ACC112 (cell line): Measurements from ENCODE around the gene APOBEC4.
A peak's percentile ranks its signal among the peaks of the same experiment; 100 is the strongest.

Experiments
- H2AFZ ChIP-seq: fragments of 200-600 bp; sonication (generic); one replicate; pipeline ENCODE4 v1.6.0; 2017; ENCODE audit warnings: antibody characterized with exemption, low read length; ENCODE audit not compliant: unreplicated experiment
- H3K27ac ChIP-seq: fragments of 200-600 bp; sonication (generic); 2 replicates; pipeline ENCODE4 v1.5.1; 2014; ENCODE audit warnings: low read depth, mild to moderate bottlenecking, antibody characterized with exemption, low read length, moderate library complexity
- H3K27me3 ChIP-seq: fragments of 200-600 bp; sonication (generic); 2 replicates; pipeline ENCODE4 v1.6.1; 2014; ENCODE audit warnings: mild to moderate bottlenecking, antibody characterized with exemption, low read length, moderate library complexity, mixed read lengths; ENCODE audit not compliant: insufficient read depth
- H3K36me3 ChIP-seq: fragments of 200-600 bp; sonication (generic); 2 replicates; pipeline ENCODE4 v1.6.1; 2016; ENCODE audit warnings: mild to moderate bottlenecking, antibody characterized with exemption, low read length, moderate library complexity, mixed read lengths; ENCODE audit not compliant: insufficient read depth
- H3K4me1 ChIP-seq: fragments of 200-600 bp; sonication (generic); one replicate; pipeline ENCODE4 v1.6.1; 2016; ENCODE audit warnings: low read length, mixed read lengths; ENCODE audit not compliant: insufficient read depth, unreplicated experiment, control insufficient read depth
- H3K4me3 ChIP-seq: fragments of 200-600 bp; sonication (generic); 2 replicates; pipeline ENCODE4 v1.5.1; 2014; ENCODE audit warnings: mild to moderate bottlenecking, low read depth, low read length
- H3K79me2 ChIP-seq: fragments of 200-600 bp; sonication (generic); one replicate; pipeline ENCODE4 v1.6.0; 2016; ENCODE audit warnings: low read length; ENCODE audit not compliant: control insufficient read depth, unreplicated experiment, insufficient read depth

The APOBEC4 gene

DNA sequence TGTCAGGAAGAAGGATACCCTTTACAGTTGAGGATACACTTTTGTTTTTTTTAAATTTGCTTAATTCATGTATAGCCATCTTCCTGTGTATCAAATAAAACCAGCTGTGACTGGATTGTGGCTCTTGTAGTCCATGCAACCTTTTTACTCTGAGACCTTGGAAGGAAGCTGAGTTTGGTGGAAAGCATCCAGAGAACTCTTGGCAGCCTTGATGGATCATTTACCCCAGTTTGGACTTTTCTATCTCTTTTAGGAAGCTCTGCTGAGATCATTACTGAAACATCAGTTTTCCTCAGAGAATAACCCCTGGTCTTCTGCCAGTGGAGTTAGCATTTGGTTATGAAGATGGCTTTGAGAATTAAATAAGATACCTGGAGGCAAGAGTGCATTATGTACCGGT lies 21.2 kb upstream of the APOBEC4 start:
- Histone ChIP-seq H3K4me3 (no peak overlapping the region), H3K36me3 (no peaks in the 10 kb centered on the region; the same call in 1 of the 2 replicates), H3K27ac (no peak overlapping the region), H2AFZ (no peak overlapping the region), H3K4me1 (peaks cover 20% of the 10 kb centered on the region), H3K79me2 (no peaks in the 10 kb centered on the region), H3K27me3 (no peaks in the 10 kb centered on the region)

DNA sequence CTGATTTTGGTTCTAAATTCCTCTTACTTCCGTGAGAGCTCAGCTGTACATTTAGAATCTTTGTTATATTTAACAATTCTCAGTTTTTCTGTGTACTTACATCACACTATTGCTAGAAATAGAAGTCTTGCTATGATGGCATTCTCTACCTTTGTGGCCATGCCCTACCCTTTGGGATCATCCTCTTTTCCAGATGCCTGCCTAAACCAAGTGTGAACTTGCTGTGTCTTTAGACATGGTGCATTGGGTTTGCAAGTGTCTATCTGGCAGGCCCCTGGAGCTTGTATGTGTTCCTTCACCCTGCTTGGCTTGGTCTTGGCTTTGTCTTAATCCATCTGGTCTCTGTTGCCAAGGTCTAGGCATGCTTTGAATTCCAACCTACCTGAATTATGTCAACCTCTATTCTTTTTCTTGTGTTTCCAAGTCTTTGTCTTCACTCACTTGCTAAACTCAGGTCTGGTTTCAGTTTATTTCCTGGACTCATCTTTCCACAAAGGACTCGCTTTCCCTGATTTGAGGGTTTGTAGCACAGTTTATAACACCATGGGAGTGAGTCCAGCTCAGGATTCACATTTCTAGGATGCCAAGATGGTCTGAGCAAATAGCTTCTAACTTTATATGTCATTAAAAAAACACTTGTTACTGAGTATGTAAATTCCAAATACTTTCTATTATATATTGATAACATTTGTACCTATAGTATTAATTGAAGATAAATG lies 20.6 kb upstream of the APOBEC4 start:
- Histone ChIP-seq H3K4me1 (peaks cover 20% of the 10 kb centered on the region), H3K4me3 (no peak overlapping the region), H2AFZ (no peak overlapping the region), H3K36me3 (no peaks in the 10 kb centered on the region; the same call in 1 of the 2 replicates), H3K79me2 (no peaks in the 10 kb centered on the region), H3K27me3 (no peaks in the 10 kb centered on the region), H3K27ac (no peak overlapping the region)

DNA sequence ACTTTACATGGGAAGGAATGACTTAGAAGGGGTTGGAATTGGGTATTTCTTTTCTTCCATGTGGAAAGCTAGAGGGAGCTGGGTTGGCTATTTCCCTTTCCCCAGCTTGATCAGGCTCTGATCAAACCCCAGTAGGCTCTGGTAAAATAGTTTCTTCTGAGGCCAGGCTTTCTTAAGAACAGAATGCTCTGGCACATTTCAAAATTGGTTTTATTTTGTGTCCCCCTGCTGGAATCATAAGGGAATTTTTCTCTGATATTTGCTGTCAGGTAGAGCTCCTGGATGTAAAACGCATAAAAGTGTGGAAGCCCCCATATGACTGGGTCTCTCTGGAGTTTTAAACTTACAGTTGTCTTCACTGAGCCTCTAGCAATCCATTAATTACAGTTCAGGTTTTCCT lies 17.1 kb upstream of the APOBEC4 start:
- H3K4me3 ChIP-seq, result no peak overlapping the region
- no peaks in the 10 kb centered on the region for H3K27me3 ChIP-seq
- H3K4me1 ChIP-seq, result peaks cover 9% of the 10 kb centered on the region
- no peaks in the 10 kb centered on the region; the same call in 1 of the 2 replicates for H3K36me3 ChIP-seq
- H2AFZ ChIP-seq, result no peak overlapping the region
- no peak overlapping the region for H3K27ac ChIP-seq
- no peaks in the 10 kb centered on the region for H3K79me2 ChIP-seq

DNA sequence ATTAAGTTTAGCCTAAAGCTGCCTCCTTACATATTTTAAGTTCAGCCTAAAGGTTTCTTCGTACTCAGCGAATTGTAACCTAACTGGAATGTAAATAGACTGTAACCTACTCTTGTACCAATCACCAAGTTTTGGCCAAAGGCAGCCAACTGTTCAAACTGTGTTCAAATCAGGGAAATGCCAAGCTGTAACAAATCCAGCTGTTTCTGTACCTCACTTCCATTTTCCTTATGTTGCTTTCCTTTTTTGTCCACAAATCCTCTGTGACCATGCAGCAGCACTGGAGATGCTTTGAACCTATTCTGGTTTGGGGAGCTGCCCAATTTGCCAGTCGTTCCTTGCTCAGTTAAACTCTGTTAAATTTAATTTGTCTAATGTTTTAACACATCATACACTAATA lies 3.2 kb upstream of the APOBEC4 start:
- Histone ChIP-seq H3K27ac (no peak overlapping the region), H3K36me3 (no peaks in the 10 kb centered on the region), H3K4me1 (peaks cover 11% of the 10 kb centered on the region), H3K27me3 (no peaks in the 10 kb centered on the region), H3K4me3 (no peak overlapping the region), H2AFZ (peak overlapping the region; percentile 76), H3K79me2 (no peaks in the 10 kb centered on the region)

DNA sequence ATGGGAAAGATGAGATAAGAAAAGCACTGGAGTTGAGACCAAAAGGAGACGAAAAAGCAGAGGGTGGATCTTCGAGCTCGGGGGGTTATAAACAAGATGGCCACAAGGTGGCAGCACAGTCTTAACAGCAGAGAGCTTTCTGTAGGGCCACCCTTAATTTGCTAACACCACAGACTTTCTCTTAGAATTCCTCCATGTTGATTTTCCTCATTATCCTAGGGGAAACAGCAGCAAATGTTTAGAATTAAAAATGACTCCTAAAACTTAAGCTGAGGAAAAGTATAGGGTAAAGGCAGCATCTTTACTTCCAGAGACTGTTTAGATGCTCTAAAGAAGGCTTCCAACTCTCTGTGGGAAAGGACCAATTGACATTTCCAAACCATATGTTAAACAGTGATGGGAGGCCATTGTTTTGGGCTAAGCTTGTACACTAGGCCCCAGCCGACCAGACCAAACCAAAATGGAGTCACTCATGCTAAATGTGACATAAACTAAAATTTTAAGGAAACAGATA lies 2.5 kb upstream of the APOBEC4 start:
- H2AFZ ChIP-seq, result peak overlapping the region; percentile 76
- peaks cover 11% of the 10 kb centered on the region for H3K4me1 ChIP-seq
- no peaks in the 10 kb centered on the region for H3K79me2 ChIP-seq
- H3K36me3 ChIP-seq, result no peaks in the 10 kb centered on the region
- no peaks in the 10 kb centered on the region for H3K27me3 ChIP-seq
- no peak overlapping the region for H3K4me3 ChIP-seq
- H3K27ac ChIP-seq, result no peak overlapping the region

DNA sequence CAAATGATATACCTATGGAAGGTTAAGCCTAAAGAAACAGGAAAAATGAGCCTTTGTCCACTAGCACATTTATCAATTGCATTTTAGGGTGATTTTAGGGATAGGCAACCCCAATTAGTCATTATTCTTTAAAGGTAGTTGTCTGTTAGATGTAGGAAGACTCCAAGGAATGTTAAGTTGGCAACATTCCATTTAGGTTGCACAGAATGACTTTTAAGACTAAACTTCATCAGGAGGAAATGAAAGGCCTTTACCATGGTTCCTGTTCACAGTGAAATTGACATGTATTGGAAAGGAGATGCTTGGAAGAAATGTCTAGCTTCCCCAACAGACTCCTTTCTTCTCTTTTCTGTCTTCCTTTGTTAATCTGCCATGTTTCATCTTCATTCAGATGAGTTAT lies 1.6 kb upstream of the APOBEC4 start:
- no peak overlapping the region for H3K27ac ChIP-seq
- no peaks in the 10 kb centered on the region for H3K79me2 ChIP-seq
- H3K36me3 ChIP-seq, result no peaks in the 10 kb centered on the region
- H3K4me1 ChIP-seq, result peaks cover 11% of the 10 kb centered on the region
- no peak overlapping the region for H3K4me3 ChIP-seq
- no peaks in the 10 kb centered on the region for H3K27me3 ChIP-seq
- no peak overlapping the region for H2AFZ ChIP-seq

DNA sequence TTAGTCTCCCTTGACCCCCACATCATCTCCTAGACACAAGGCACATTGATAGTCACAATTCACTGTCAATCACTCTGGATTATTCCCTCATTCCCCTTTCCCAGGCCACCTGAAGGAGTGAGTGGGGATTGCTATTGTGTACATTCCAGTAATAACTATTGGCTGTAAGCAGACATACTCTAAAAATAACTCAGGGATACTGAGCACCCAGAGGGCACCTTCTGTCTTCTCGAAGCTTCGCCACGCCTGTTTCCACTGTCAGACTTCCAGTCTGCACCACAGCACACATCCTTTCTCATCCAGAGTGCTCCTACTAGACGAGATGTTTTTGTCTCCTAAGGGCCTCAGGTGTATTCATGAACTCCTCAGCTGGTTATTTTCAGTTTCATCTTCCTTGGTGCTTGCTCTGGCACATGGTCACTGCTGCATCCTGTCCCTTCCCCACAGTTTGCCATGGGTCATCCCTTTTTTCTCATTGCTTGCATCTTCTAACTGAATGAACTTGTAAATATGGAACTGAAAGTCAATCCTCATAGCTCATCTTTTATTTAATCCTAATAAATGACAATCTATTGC lies 848 bp upstream of the APOBEC4 start:
- Histone ChIP-seq H3K4me3 (no peak overlapping the region), H3K79me2 (no peaks in the 10 kb centered on the region), H2AFZ (no peak overlapping the region), H3K4me1 (peaks cover 11% of the 10 kb centered on the region), H3K36me3 (no peaks in the 10 kb centered on the region), H3K27me3 (no peaks in the 10 kb centered on the region), H3K27ac (no peak overlapping the region)

DNA sequence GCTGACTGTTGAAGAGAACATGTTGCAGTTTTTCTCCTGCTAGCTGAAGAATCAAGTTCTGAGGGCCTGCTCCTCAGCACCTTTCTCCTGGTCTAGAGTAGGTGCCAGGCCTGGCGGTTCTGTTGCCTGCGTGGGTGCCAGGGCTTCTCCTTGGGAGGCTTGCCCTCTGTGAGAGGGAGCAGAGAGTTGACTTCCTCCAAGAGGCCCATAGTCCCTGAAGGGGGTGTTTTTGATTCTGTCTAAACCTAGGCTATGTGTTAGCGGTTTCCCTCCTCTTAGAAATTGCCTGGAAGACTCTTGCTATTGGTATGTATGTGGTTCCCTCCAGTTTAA lies 312 bp upstream of the APOBEC4 start:
- peaks cover 11% of the 10 kb centered on the region for H3K4me1 ChIP-seq
- no peaks in the 10 kb centered on the region for H3K79me2 ChIP-seq
- no peak overlapping the region for H3K4me3 ChIP-seq
- no peak overlapping the region for H3K27ac ChIP-seq
- H3K36me3 ChIP-seq, result no peaks in the 10 kb centered on the region
- H3K27me3 ChIP-seq, result no peaks in the 10 kb centered on the region
- no peak overlapping the region for H2AFZ ChIP-seq

DNA sequence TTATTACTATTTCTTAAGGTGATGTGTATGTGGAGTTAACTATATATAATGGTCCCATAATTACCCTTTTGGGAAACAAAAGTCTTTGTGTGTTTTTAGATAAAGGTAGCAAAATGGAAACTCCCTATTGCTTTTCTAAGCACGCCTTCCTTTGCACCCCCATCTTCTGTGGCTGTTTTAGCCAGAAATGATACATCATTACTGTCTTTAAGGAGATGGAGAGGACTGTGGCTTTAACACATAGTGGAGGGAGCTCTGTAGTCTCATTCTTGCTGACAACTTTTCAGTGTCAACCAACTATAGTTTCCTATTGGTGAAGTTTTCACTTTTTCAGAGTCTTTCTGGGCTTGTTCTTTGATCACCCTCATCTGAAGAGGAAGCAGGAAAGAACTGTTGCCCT lies 1.0 kb downstream of the APOBEC4 start:
- Histone ChIP-seq H3K36me3 (no peaks in the 10 kb centered on the region), H3K27me3 (no peaks in the 10 kb centered on the region), H3K79me2 (no peaks in the 10 kb centered on the region), H3K27ac (no peak overlapping the region), H3K4me3 (no peak overlapping the region), H2AFZ (no peak overlapping the region), H3K4me1 (peaks cover 11% of the 10 kb centered on the region)

DNA sequence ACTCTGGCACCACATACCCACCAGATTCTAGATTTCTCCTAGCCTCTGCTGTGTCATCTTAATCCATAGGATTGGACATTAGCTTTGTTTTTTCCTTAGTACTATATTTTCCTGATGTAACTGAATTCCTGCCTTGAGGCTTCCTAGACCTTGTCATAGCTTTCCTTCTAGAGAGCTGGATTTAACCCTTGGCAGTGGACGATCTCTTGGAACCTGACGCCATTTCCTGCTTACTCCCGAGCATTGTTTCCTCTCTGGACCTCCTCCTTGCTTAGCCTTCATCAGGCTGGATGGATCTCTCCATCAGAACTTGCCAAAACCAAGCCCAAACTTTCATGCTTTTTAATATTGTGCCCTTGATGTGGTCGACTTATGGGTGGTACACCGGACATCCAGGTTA lies 1.5 kb downstream of the APOBEC4 start:
- Histone ChIP-seq H3K4me1 (peaks cover 11% of the 10 kb centered on the region), H3K27ac (no peak overlapping the region), H3K4me3 (no peak overlapping the region)

DNA sequence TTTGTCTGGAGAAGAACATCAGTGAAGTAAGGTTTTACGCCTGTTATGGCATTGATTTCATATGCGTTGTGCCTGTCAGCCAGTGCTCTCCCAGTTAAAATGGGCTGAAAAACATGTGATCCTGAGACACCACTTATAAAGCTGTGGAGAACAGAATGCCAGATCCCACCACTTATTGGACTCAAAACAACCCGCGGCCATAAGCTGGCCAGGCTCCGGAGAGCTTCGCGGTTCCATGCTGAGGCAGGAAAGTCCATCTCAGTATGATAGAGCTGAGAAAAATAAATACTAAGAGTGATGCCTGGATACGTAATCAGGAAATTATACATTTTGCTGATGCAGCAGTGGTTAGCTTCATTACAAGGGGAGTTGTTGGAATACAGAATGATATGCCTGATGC lies 5.1 kb downstream of the APOBEC4 start:
- Histone ChIP-seq H3K27ac (no peak overlapping the region), H3K4me1 (no peaks in the 10 kb centered on the region), H3K27me3 (no peaks in the 10 kb centered on the region), H3K4me3 (no peak overlapping the region), H2AFZ (no peak overlapping the region), H3K36me3 (no peaks in the 10 kb centered on the region), H3K79me2 (no peaks in the 10 kb centered on the region)

More for the DNA sequence above, 1.5 kb downstream of the APOBEC4 start:
- no peak overlapping the region for H2AFZ ChIP-seq
- H3K79me2 ChIP-seq, result no peaks in the 10 kb centered on the region
- H3K36me3 ChIP-seq, result no peaks in the 10 kb centered on the region
- H3K27me3 ChIP-seq, result no peaks in the 10 kb centered on the region
